VCaP (cell line): ENCODE results near the gene FBXO9.

ENCODE experiments used
- H3K27ac ChIP-seq: fragments of 450-650 bp; 2 replicates; pipeline ENCODE4 v1.5.1; 2017
- CTCF ChIP-seq: fragments of 450-650 bp; conservative IDR thresholded peaks from 2 replicates; pipeline ENCODE4 v1.5.1; 2017; ENCODE audit warnings: mild to moderate bottlenecking, moderate library complexity

Gene FBXO9

DNA sequence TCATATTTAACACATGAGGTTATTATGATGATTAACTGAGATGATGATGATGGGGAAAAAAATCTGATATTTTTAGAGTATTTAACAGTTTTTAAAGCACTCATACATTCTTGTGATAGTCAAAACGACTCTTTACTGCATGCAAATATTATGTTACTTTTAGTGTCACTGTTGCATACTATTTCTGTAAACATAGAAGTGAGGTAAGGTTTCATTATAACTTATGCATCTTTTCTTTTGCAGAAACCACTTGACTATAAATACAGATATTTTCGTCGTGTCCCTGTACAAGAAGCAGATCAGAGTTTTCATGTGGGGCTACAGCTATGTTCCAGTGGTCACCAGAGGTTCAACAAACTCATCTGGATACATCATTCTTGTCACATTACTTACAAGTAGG is 30.1 kb downstream of the FBXO9 start:
- TF ChIP-seq CTCF = no peak
- no peak overlapping the region for H3K27ac ChIP-seq

GRCh38 chr6:53095716-53096115 is 30.5 kb downstream of the FBXO9 start:
- no peak overlapping the region for H3K27ac ChIP-seq

GRCh38 chr6:53100561-53100960 is 35.4 kb downstream of the FBXO9 start:
- H3K27ac ChIP-seq = no peak overlapping the region
- TF ChIP-seq CTCF = no peak

More at GRCh38 chr6:53095716-53096115, 30.5 kb downstream of the FBXO9 start:
- TF ChIP-seq CTCF = no peak

DNA sequence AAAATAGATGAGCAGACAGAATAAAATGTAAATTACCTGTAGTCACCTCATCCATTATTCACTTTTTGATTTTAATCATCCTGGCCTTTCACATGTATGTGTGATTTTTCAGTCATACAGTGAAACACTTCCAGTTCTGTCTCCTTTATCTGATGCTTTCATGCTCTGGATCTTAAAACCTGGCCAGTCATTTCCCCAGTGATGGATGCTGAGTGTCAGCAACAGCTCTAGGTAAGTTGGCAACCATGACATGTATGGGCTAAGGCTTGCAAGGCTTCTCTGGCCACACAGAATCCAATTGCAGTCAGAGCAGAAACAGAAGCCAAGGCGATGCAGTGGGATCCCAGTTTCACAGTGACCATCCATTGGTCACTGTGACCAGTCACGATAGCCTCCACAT is 35.8 kb downstream of the FBXO9 start:
- no peak overlapping the region for H3K27ac ChIP-seq
- no peak for TF ChIP-seq CTCF

GRCh38 chr6:53103993-53104675 is 38.9 kb downstream of the FBXO9 start:
- no peak overlapping the region for H3K27ac ChIP-seq
- TF ChIP-seq CTCF = peak; percentile 66

GRCh38 chr6:53104916-53105315 is 39.7 kb downstream of the FBXO9 start:
- TF ChIP-seq CTCF = no peak
- H3K27ac ChIP-seq = no peak overlapping the region

DNA sequence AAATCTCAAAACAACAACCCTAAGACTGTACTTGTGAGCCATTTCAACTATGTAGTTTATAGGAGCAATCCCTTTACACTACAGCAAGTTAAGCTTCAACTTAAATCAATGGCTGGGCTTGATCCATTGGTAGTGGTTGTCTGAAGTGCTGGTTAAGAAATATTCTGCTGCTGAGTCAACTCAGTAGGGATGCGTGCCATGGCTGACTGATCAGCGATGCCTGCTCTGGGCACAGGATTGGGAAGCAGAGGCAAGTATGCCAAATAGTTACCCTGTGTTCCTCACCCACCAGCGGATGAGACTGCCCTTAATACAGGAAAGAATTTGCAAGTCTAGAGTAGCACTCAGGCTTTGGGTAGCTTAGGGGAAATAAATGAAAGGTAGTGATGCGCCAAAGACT is 41.9 kb downstream of the FBXO9 start:
- no peak for TF ChIP-seq CTCF
- H3K27ac ChIP-seq = no peak overlapping the region
